Endothelial cell of umbilical vein (primary cell): Measurements from ENCODE around the gene REEP2.

ENCODE experiments used
- EZH2 ChIP-seq: IDR thresholded peaks from 2 replicates; pipeline ENCODE4 v1.6.1; 2012; ENCODE audit warnings: borderline replicate concordance, low read depth, mild to moderate bottlenecking, moderate library complexity, low read length, inconsistent platforms; ENCODE audit not compliant: severe bottlenecking
- FOS ChIP-seq: IDR thresholded peaks from 2 replicates; pipeline ENCODE4 v1.6.1; 2011; ENCODE audit warnings: mild to moderate bottlenecking, low read length, moderate library complexity, borderline replicate concordance; ENCODE audit not compliant: insufficient read depth
- GATA2 ChIP-seq: IDR thresholded peaks from 2 replicates; pipeline ENCODE4 v1.7.0; 2011; ENCODE audit warnings: low read depth, mild to moderate bottlenecking, moderate library complexity, mixed read lengths, low read length; ENCODE audit not compliant: insufficient read length, insufficient read depth
- JUN ChIP-seq: IDR thresholded peaks from 2 replicates; pipeline ENCODE4 v1.6.1; 2011; ENCODE audit warnings: borderline replicate concordance, low read depth; ENCODE audit not compliant: insufficient read length, insufficient read depth
- MYC ChIP-seq: IDR thresholded peaks from one replicate; pipeline ENCODE4 v1.6.1; 2011; ENCODE audit warnings: mild to moderate bottlenecking, low read depth, low read length
- POLR2A ChIP-seq: IDR thresholded peaks from 2 replicates; pipeline ENCODE4 v1.6.1; 2012; ENCODE audit warnings: low read depth, mild to moderate bottlenecking, control low read depth, low read length
- POLR2AphosphoS5 ChIP-seq: IDR thresholded peaks from 2 replicates; pipeline ENCODE4 v1.6.1; 2012; ENCODE audit warnings: low read depth, mild to moderate bottlenecking, control low read depth, low read length, moderate library complexity; ENCODE audit not compliant: insufficient read depth
- TF ChIP-seq, protein P1 (sequence below), 2 donors: IDR thresholded peaks; 1 replicate in 1 of 2; 2 replicates in 1 of 2; pipeline ENCODE4 v1.5.1; 2011; ENCODE audit warnings: low read length in 2 of 2, mild to moderate bottlenecking in 2 of 2, moderate library complexity in 2 of 2, control low read depth in 1 of 2, inconsistent platforms in 1 of 2, low read depth in 1 of 2; ENCODE audit not compliant: insufficient read depth in 1 of 2; ENCODE audit errors: extremely low read depth in 1 of 2
- TF ChIP-seq, protein P2 (sequence below): IDR thresholded peaks from 2 replicates; pipeline ENCODE4 v1.6.1; 2011; ENCODE audit not compliant: insufficient read depth, insufficient read length

- TF ChIP-seq EZH2 = no peak
- TF ChIP-seq, protein P1, sequence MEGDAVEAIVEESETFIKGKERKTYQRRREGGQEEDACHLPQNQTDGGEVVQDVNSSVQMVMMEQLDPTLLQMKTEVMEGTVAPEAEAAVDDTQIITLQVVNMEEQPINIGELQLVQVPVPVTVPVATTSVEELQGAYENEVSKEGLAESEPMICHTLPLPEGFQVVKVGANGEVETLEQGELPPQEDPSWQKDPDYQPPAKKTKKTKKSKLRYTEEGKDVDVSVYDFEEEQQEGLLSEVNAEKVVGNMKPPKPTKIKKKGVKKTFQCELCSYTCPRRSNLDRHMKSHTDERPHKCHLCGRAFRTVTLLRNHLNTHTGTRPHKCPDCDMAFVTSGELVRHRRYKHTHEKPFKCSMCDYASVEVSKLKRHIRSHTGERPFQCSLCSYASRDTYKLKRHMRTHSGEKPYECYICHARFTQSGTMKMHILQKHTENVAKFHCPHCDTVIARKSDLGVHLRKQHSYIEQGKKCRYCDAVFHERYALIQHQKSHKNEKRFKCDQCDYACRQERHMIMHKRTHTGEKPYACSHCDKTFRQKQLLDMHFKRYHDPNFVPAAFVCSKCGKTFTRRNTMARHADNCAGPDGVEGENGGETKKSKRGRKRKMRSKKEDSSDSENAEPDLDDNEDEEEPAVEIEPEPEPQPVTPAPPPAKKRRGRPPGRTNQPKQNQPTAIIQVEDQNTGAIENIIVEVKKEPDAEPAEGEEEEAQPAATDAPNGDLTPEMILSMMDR (IDR thresholded peaks at IDR 0.05; ENCODE audit: extremely low read depth in 1 of 2, insufficient read depth in 1 of 2, low read depth in 1 of 2, low read length in 2 of 2) = no peak
- TF ChIP-seq JUN = no peak
- TF ChIP-seq POLR2A = no peak
- no peak for TF ChIP-seq POLR2AphosphoS5
- TF ChIP-seq, protein P2, sequence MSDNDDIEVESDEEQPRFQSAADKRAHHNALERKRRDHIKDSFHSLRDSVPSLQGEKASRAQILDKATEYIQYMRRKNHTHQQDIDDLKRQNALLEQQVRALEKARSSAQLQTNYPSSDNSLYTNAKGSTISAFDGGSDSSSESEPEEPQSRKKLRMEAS = no peak
- TF ChIP-seq FOS = no peak
- TF ChIP-seq GATA2 = no peak
- no peak for TF ChIP-seq MYC
Measured at GRCh38 chr5:138457531-138458275, 18.8 kb downstream of the REEP2 start.
